T-cell (primary cell): ENCODE measurements around the gene MRPL42. TPM values are rescaled to one million over a fixed set of nuclear protein-coding genes. Genes with fewer than 3 reads are reported as not detected.

ENCODE experiments used
- ATAC-seq, 4 experiments: fragments of 200-7000 bp in 3 of 4; fragments of 150-1000 bp in 1 of 4; cut with Tn5 transposase; replicated peaks in 1 of 4; 1 replicate in 3 of 4; 2 replicates in 1 of 4; pipeline ENCODE4 v1.10.0; 2021; ENCODE audit warnings: moderate library complexity in 3 of 4, mild to moderate bottlenecking in 2 of 4, moderate number of reproducible peaks in 1 of 4
- CTCF ChIA-PET, 2 donors: fragments of 300-600 bp; sonication (Branson Sonifier 250); formaldehyde crosslinking; loops; one replicate each; lab custom pipeline; 2022; ENCODE audit warnings: antibody characterized with exemption in 2 of 2; lab: Charles Lee
- POLR2A ChIA-PET, 2 donors: fragments of 300-600 bp; sonication (Branson Sonifier 250); formaldehyde crosslinking; loops; one replicate each; lab custom pipeline; 2022; ENCODE audit warnings: antibody characterized with exemption in 2 of 2; lab: Charles Lee
- DNase-seq, 35 experiments: peaks; one replicate each; pipeline versions ENCODE4 v3.0.0 to v3.0.0-alpha.2; 2013 to 2023
- H3K27ac ChIP-seq: one replicate; pipeline ENCODE4 v1.5.1; 2013; ENCODE audit warnings: low read length
- H3K27me3 ChIP-seq, 2 experiments: replicated peaks in 1 of 2; 1 replicate in 1 of 2; 2 replicates in 1 of 2; pipeline versions ENCODE4 v1.6.1 to v1.7.0; 2013; ENCODE audit warnings: low read length in 1 of 2, mixed read lengths in 1 of 2; ENCODE audit not compliant: control insufficient read depth in 2 of 2, insufficient read depth in 2 of 2; ENCODE audit errors: extremely low read depth in 1 of 2
- H3K36me3 ChIP-seq, 2 donors: 1 replicate in 1 of 2; 2 replicates in 1 of 2; pipeline versions ENCODE4 v1.6.1 to v1.7.0; 2013; ENCODE audit warnings: low read length in 1 of 2; ENCODE audit not compliant: control insufficient read depth in 2 of 2, insufficient read depth in 1 of 2; ENCODE audit errors: extremely low read depth in 1 of 2
- H3K4me1 ChIP-seq, 2 experiments: 1 replicate in 1 of 2; 2 replicates in 1 of 2; pipeline versions ENCODE4 v1.6.1 to v1.7.0; 2013; ENCODE audit warnings: low read length in 2 of 2, mixed read lengths in 1 of 2; ENCODE audit not compliant: insufficient read depth in 2 of 2, control insufficient read depth in 1 of 2; ENCODE audit errors: extremely low read depth in 1 of 2
- H3K4me3 ChIP-seq, 2 donors: 1 replicate in 1 of 2; 2 replicates in 1 of 2; pipeline versions ENCODE4 v1.5.1 to v1.7.0; 2013; ENCODE audit warnings: mild to moderate bottlenecking in 2 of 2, low read length in 1 of 2, moderate library complexity in 1 of 2; ENCODE audit not compliant: control insufficient read depth in 1 of 2; ENCODE audit errors: extremely low read depth in 1 of 2
- H3K9me3 ChIP-seq: 2 replicates; pipeline ENCODE4 v1.7.0; 2013
- H3K27ac Mint-ChIP-seq, 2 donors: one replicate each; pipeline ENCODE4 v1.8.0; 2020 to 2021; ENCODE audit warnings: mild to moderate bottlenecking in 2 of 2, mixed read lengths in 2 of 2
- H3K27me3 Mint-ChIP-seq, 2 donors: one replicate each; pipeline ENCODE4 v1.8.0; 2021 to 2022; ENCODE audit warnings: mixed read lengths in 2 of 2
- H3K36me3 Mint-ChIP-seq: one replicate; pipeline ENCODE4 v1.8.0; 2021; ENCODE audit warnings: mixed read lengths
- H3K4me1 Mint-ChIP-seq, 3 donors: one replicate each; pipeline ENCODE4 v1.8.0; 2020 to 2022; ENCODE audit warnings: mixed read lengths in 3 of 3, mild to moderate bottlenecking in 1 of 3
- H3K4me3 Mint-ChIP-seq, 3 donors: one replicate each; pipeline ENCODE4 v1.8.0; 2020 to 2022; ENCODE audit warnings: mild to moderate bottlenecking in 3 of 3, mixed read lengths in 3 of 3, moderate library complexity in 3 of 3
- H3K9me3 Mint-ChIP-seq, 3 donors: one replicate each; pipeline ENCODE4 v1.8.0; 2020 to 2022; ENCODE audit warnings: mixed read lengths in 3 of 3
- WGBS: methylation state at CpG from one replicate; pipeline ENCODE4 v1.1.5; 2013; ENCODE audit warnings: missing lambda C conversion rate; ENCODE audit not compliant: insufficient coverage; 5-methylcytosine and 5-hydroxymethylcytosine counted together
- total RNA-seq, 35 experiments: library from RNA in 6 of 35; stranded (reverse) in 6 of 35; fragments of 120-200 nt in 1 of 35; gene quantifications; one replicate each; pipeline versions ENCODE4 v1.2.1 to v1.2.4 and lab custom pipeline; 2013 to 2026

The MRPL42 gene
- total RNA-seq, 5 donors from 2014 or later (not counting 1 experiment from before 2014, with no cell fraction given) = 35.1 to 46.7 (median 40.4) TPM

DNA sequence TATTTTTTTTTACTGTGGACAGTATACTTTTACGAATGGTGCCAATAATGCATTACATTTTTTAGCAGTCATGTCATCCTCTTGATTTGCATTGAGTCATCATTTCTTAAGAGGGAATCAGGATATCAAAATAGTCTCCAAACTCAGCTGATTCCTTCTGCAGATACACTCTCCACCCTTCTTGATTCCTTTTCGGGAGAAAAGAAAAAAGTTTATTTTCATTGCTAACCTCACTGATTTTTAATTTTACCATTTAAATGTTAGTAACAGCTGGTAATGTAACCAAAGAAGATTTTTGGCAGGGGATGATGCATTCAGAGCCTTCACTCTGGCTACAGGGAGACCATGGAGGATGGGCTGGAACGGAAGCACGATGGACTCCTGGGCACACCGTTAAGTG is 47.5 kb downstream of the MRPL42 start:
- Mint-ChIP-seq H3K36me3 (no peaks in the 10 kb centered on the region), H3K27me3 (no peaks in the 10 kb centered on the region), H3K9me3 (no peaks in the 10 kb centered on the region), H3K4me3 (no peak overlapping the region), H3K4me1 (no peaks in the 10 kb centered on the region), H3K27ac (no peak overlapping the region)
- H3K4me3 ChIP-seq = no peak overlapping the region
- DNase-seq (no peak), ATAC-seq (no peak)
- H3K4me1 ChIP-seq = no peaks in the 10 kb centered on the region
- CTCF ChIA-PET = interaction anchor here (0.6 to 1.9 kb wide), 4 partner anchors 20 to 596 kb away, joined by 3 to 8 read pairs (median 3); no protein-coding TSS in a partner anchor
- no peaks in the 10 kb centered on the region for H3K36me3 ChIP-seq
- WGBS = 98% methylated on average over 4 of the region's 5 CpGs
- H3K9me3 ChIP-seq = no peaks in the 10 kb centered on the region
- H3K27ac ChIP-seq = no peak overlapping the region
- H3K27me3 ChIP-seq = no peaks in the 10 kb centered on the region
- POLR2A ChIA-PET = interaction anchor here in 1 of 2 donors (0.6 kb wide), 2 partner anchors 22 to 299 kb away, joined by 4 read pairs; no protein-coding TSS in a partner anchor

GRCh38 chr12:93518725-93519124 is 51.4 kb downstream of the MRPL42 start:
- Mint-ChIP-seq H3K36me3 (no peaks in the 10 kb centered on the region), H3K9me3 (no peaks in the 10 kb centered on the region), H3K4me3 (no peak overlapping the region), H3K27me3 (no peaks in the 10 kb centered on the region), H3K27ac (no peak overlapping the region), H3K4me1 (peaks cover 0 to 3% (median 0%) of the 10 kb centered on the region in 3 donors)
- Histone ChIP-seq H3K9me3 (no peaks in the 10 kb centered on the region), H3K27me3 (peaks cover 0 to 4% of the 10 kb centered on the region in 2 experiments), H3K4me3 (no peak overlapping the region), H3K36me3 (no peaks in the 10 kb centered on the region), H3K27ac (no peak overlapping the region), H3K4me1 (no peaks in the 10 kb centered on the region)
- DNase-seq = no peak
- POLR2A ChIA-PET = no interaction called here
- 91% methylated on average over 3 of the region's 5 CpGs for WGBS
- ATAC-seq = no peak
- CTCF ChIA-PET = interaction anchor here (1.1 kb wide), 2 partner anchors 16 to 51 kb away, joined by 3 to 5 read pairs; no protein-coding TSS in a partner anchor

- ATAC-seq = no peak
- H3K9me3 ChIP-seq = no peaks in the 10 kb centered on the region
- ChIA-PET POLR2A (no interaction called here), CTCF (interaction anchor here (1.1 kb wide), 2 partner anchors 17 to 50 kb away, joined by 3 to 5 read pairs; no protein-coding TSS in a partner anchor)
- H3K9me3 Mint-ChIP-seq = no peaks in the 10 kb centered on the region
- no peak overlapping the region for H3K27ac Mint-ChIP-seq
- peaks cover 0 to 9% of the 10 kb centered on the region in 2 experiments for H3K27me3 ChIP-seq
- H3K27ac ChIP-seq = no peak overlapping the region
- WGBS = 95% methylated on average over 2 of the region's 2 CpGs
- peaks cover 0 to 3% (median 0%) of the 10 kb centered on the region in 3 donors for H3K4me1 Mint-ChIP-seq
- H3K36me3 ChIP-seq = no peaks in the 10 kb centered on the region
- H3K4me3 ChIP-seq = no peak overlapping the region
- no peaks in the 10 kb centered on the region for H3K36me3 Mint-ChIP-seq
- H3K4me1 ChIP-seq = no peaks in the 10 kb centered on the region
- DNase-seq = no peak
- peaks cover 3 to 8% of the 10 kb centered on the region in 2 donors for H3K27me3 Mint-ChIP-seq
- H3K4me3 Mint-ChIP-seq = no peak overlapping the region
Observed at GRCh38 chr12:93519859-93520258, 52.5 kb downstream of the MRPL42 start.

DNA sequence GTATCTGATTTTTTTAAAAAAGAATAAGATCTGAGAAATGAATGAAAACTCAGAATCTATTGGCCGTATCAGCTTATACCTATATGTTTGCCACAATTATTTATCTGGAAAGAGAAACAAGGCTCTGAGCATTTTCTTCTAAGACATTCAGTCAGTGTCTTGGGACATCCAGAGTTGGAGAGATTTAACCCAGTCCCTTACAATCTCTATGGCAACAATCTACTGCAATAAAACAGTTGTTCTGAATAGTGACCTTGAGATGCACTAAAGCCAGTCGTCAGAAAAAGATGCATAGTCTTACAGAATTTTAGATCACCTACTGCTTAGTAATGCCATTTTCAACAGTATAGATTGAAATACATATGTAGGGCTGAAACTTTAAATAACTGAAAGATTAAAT is 53.1 kb downstream of the MRPL42 start:
- H3K4me1 ChIP-seq = no peaks in the 10 kb centered on the region
- CTCF ChIA-PET = no interaction called here
- H3K9me3 ChIP-seq = no peaks in the 10 kb centered on the region
- H3K27me3 ChIP-seq = peaks cover 0 to 12% of the 10 kb centered on the region in 2 experiments
- ATAC-seq (no peak), DNase-seq (no peak)
- H3K36me3 Mint-ChIP-seq = no peaks in the 10 kb centered on the region
- H3K9me3 Mint-ChIP-seq = no peaks in the 10 kb centered on the region
- POLR2A ChIA-PET = no interaction called here
- H3K27ac ChIP-seq = no peak overlapping the region
- peaks cover 3 to 8% of the 10 kb centered on the region in 2 donors for H3K27me3 Mint-ChIP-seq
- H3K36me3 ChIP-seq = no peaks in the 10 kb centered on the region
- no CpG with 5 or more reads among the region's 2 CpGs for WGBS
- H3K27ac Mint-ChIP-seq = no peak overlapping the region
- H3K4me3 Mint-ChIP-seq = no peak overlapping the region
- peaks cover 0 to 3% (median 0%) of the 10 kb centered on the region in 3 donors for H3K4me1 Mint-ChIP-seq
- no peak overlapping the region for H3K4me3 ChIP-seq

DNA sequence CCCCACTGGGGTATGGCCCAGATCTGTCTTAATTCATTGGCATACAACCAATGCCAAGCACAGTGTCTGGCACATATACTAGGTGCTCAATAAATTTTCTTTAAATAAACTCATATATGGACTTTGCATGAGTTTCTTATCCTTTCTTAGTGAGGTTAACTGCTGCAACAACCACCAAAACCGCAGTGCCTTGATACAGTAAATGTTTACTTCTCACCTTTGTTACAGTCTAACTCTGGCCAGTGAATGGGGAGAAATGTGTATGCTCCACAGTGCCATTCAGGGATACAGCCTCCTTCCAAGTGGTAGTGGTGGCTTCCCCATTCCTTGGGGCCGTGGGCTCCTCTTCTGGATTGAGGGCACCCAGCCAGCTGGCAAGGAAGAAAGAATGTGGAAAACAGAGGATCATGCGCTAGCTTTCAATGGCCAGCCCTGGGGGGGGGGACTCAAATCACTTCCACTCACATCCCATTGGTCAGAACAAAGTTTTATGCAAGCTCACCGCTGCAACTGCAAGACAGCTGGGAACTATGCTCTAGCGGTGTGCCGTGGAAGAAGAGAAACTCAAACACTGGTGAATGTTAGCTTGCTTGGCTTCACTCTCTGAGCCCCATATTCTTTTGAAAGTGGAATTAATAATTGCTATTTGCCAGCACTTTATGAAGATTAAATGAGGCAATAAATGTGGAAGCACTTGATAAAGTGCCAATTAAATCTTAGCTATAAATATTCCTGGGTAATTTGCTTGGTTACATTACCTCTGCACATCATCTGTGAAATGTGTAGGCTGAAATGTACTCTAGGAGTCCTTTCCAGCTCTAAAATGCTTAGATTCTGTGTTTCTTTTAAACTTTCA is 54.1 kb downstream of the MRPL42 start:
- no peaks in the 10 kb centered on the region for H3K9me3 ChIP-seq
- CTCF ChIA-PET = interaction anchor here (0.6 to 0.7 kb wide), 3 partner anchors 16 to 1349 kb away, joined by 3 to 9 read pairs (median 4); no protein-coding TSS in a partner anchor
- ATAC-seq (no peak), DNase-seq (peak in 2 of 35 experiments; percentile 3)
- no peaks in the 10 kb centered on the region for H3K36me3 ChIP-seq
- POLR2A ChIA-PET = interaction anchor here in 1 of 2 donors (0.6 kb wide), 1 partner anchor 271 kb away, joined by 3 read pairs; no protein-coding TSS in a partner anchor
- no peak overlapping the region for H3K27ac ChIP-seq
- Mint-ChIP-seq H3K36me3 (no peaks in the 10 kb centered on the region), H3K27me3 (peaks cover 6 to 12% of the 10 kb centered on the region in 2 donors), H3K4me3 (no peak overlapping the region), H3K9me3 (no peaks in the 10 kb centered on the region), H3K27ac (no peak overlapping the region), H3K4me1 (peaks cover 0 to 3% (median 0%) of the 10 kb centered on the region in 3 donors)
- H3K4me3 ChIP-seq = no peak overlapping the region
- H3K27me3 ChIP-seq = peaks cover 0 to 15% of the 10 kb centered on the region in 2 experiments
- no peaks in the 10 kb centered on the region for H3K4me1 ChIP-seq
- WGBS = 100% methylated on average over 1 of the region's 6 CpGs

- Histone ChIP-seq H3K36me3 (no peaks in the 10 kb centered on the region), H3K9me3 (no peaks in the 10 kb centered on the region), H3K27ac (no peak overlapping the region), H3K27me3 (peaks cover 0 to 15% of the 10 kb centered on the region in 2 experiments), H3K4me3 (no peak overlapping the region), H3K4me1 (no peaks in the 10 kb centered on the region)
- Mint-ChIP-seq H3K4me3 (no peak overlapping the region), H3K36me3 (no peaks in the 10 kb centered on the region), H3K4me1 (peaks cover 0 to 5% (median 2%) of the 10 kb centered on the region in 3 donors), H3K9me3 (no peaks in the 10 kb centered on the region), H3K27me3 (peaks cover 6 to 12% of the 10 kb centered on the region in 2 donors), H3K27ac (no peak overlapping the region)
- 74% methylated on average over 5 of the region's 10 CpGs for WGBS
- ChIA-PET POLR2A (no interaction called here), CTCF (interaction anchor here (0.6 to 1.2 kb wide), 4 partner anchors 21 to 578 kb away, joined by 3 to 4 read pairs (median 3); no protein-coding TSS in a partner anchor)
- ATAC-seq (no peak), DNase-seq (no peak)
Observed at GRCh38 chr12:93524386-93525133, 57.2 kb downstream of the MRPL42 start.
